Esophagus muscularis mucosa (tissue), 4 donors: ENCODE measurements around the gene SLC37A3. TPM values are rescaled to one million over a fixed set of nuclear protein-coding genes. Genes with fewer than 3 reads are reported as not detected.

ENCODE experiments used
- small RNA-seq, 3 donors: library from RNA; depleted of rRNA; stranded (forward); fragments of <200 nt; gene quantifications; one replicate each; pipeline ENCODE3, GENCODE V24; 2016
- total RNA-seq, 4 donors: library from RNA; depleted of rRNA; stranded (reverse); fragments of >200 nt; gene quantifications; one replicate each; pipeline versions ENCODE4 v1.1.0 to v1.2.1, GENCODE V29; 2016

Gene SLC37A3
- total RNA-seq, 4 donors from 2014 or later, result 33.1 to 67.8 (median 49.0) TPM

Small RNA genes within 50 kb of the gene (small RNA-seq; reads per million reads assigned to genes)
- gene RNA5SP247, result 0 reads per million in 3 donors
- 128 to 729 (median 152) reads per million in 3 donors for gene RNA5SP248

Other genes with a start within 250 kb of the SLC37A3 start
- gene KDM7A, start 221.5 kb downstream of the SLC37A3 start, total RNA-seq, result 10 to 100 TPM; 13.5 to 23.7 (median 19.5) TPM
- not detected for gene RAB19, start 5.5 kb upstream of the SLC37A3 start, total RNA-seq
- gene MKRN1, start 81.0 kb upstream of the SLC37A3 start, total RNA-seq, result 100 to 1,000 TPM in 1 of 4 donors, 10 to 100 TPM in 3; 66.4 to 105 (median 77.9) TPM
- 10 to 100 TPM; 46.4 to 77.2 (median 59.2) TPM for gene DENND2A, start 242.3 kb upstream of the SLC37A3 start, total RNA-seq